GM10266 (cell line): ENCODE measurements around the gene MYG1.

Experiments used
- DNase-seq: peaks from one replicate; pipeline ENCODE4 v3.0.0; 2012; ENCODE audit errors: extremely low spot score
- CTCF ChIP-seq: IDR thresholded peaks from 2 replicates; pipeline ENCODE4 v1.5.1; 2012; ENCODE audit warnings: mild to moderate bottlenecking, low read depth; ENCODE audit not compliant: control insufficient read depth, insufficient read depth; ENCODE audit errors: missing control alignments

The MYG1 gene

GRCh38 chr12:53338916-53339315 lies 39.4 kb downstream of the MYG1 start:
- no peak for DNase-seq
- TF ChIP-seq CTCF = no peak

- no peak for DNase-seq
- no peak for TF ChIP-seq CTCF
Measured at GRCh38 chr12:53340398-53340797, 40.9 kb downstream of the MYG1 start.

GRCh38 chr12:53343449-53343848 lies 44.0 kb downstream of the MYG1 start:
- no peak for TF ChIP-seq CTCF
- DNase-seq = no peak

- DNase-seq = no peak
- no peak for TF ChIP-seq CTCF
Measured at GRCh38 chr12:53343969-53344368, 44.5 kb downstream of the MYG1 start.

- no peak for TF ChIP-seq CTCF
- DNase-seq = no peak
Measured at GRCh38 chr12:53344487-53344823, 45.0 kb downstream of the MYG1 start.

GRCh38 chr12:53344824-53345485 lies 45.5 kb downstream of the MYG1 start:
- peak; percentile 77 for TF ChIP-seq CTCF
- DNase-seq = peak; percentile 87

GRCh38 chr12:53345486-53346188 lies 46.1 kb downstream of the MYG1 start:
- no peak for TF ChIP-seq CTCF
- DNase-seq = no peak
